HepG2 (cell line): ENCODE results near the gene B4GALT2. TPM values are rescaled to one million over a fixed set of nuclear protein-coding genes. Genes with fewer than 3 reads are reported as not detected.

Experiments used
- ATAC-seq: fragments of 200-7000 bp; cut with Tn5 transposase; 3 replicates; pipeline ENCODE4 v1.9.1; 2020; ENCODE audit warnings: mild to moderate bottlenecking, moderate library complexity
- BruUV-seq: library from RNA; stranded (reverse); fragments of 400-500 nt; replicated peaks from 2 replicates; lab custom pipeline; 2021; lab: Mats Ljungman, UMichigan
- CTCF ChIA-PET: fragments of 300-600 bp; formaldehyde crosslinking; extraction: SDS; loops from one replicate; lab custom pipeline; 2021; ENCODE audit warnings: low total read pairs, inconsistent platforms, low intra/inter-chr PET ratio; lab: Yijun Ruan, JAX
- POLR2A ChIA-PET: fragments of 350-600 bp; sonication (Branson Sonifier 250); formaldehyde crosslinking; loops from one replicate; lab custom pipeline; 2020; ENCODE audit warnings: antibody characterized with exemption, inconsistent platforms; lab: Yijun Ruan, JAX
- DNase-seq: peaks from one replicate; pipeline ENCODE4 v3.0.0-alpha.2; 2015; ENCODE audit warnings: low spot score
- FAIRE-seq: peaks from 3 replicates; lab custom pipeline; 2011; peaks lifted over from hg19 to GRCh38; lab: Jason Lieb, UNC
- H2AFZ ChIP-seq: one replicate; pipeline ENCODE4 v1.6.1; 2011; ENCODE audit warnings: low read length, inconsistent platforms
- H3K27ac ChIP-seq: fragments of 300-600 bp; 3 replicates; pipeline ENCODE4 v1.8.0; 2011; ENCODE audit warnings: mixed run types, mild to moderate bottlenecking, mixed read lengths, low read length, inconsistent platforms; ENCODE audit not compliant: insufficient read depth; ENCODE audit errors: extremely low read length
- H3K27me3 ChIP-seq, 2 experiments: fragments of 200-600 bp in 1 of 2; 2 replicates in 1 of 2; 3 replicates in 1 of 2; pipeline versions ENCODE4 v1.6.0 to v1.8.0; 2011; ENCODE audit warnings: low read length in 2 of 2, mild to moderate bottlenecking in 2 of 2, moderate library complexity in 2 of 2, inconsistent platforms in 1 of 2; ENCODE audit not compliant: insufficient read depth in 2 of 2, control insufficient read depth in 1 of 2
- H3K36me3 ChIP-seq, 2 experiments: fragments of 200-600 bp in 1 of 2; replicated peaks in 1 of 2; 2 replicates in 1 of 2; 3 replicates in 1 of 2; pipeline versions ENCODE4 v1.5.1 to v1.8.0; 2011; ENCODE audit warnings: low read length in 2 of 2, inconsistent platforms in 1 of 2; ENCODE audit not compliant: insufficient read depth in 2 of 2, control insufficient read depth in 1 of 2
- H3K4me1 ChIP-seq: 2 replicates; pipeline ENCODE4 v1.5.1; 2012; ENCODE audit warnings: low read length, inconsistent platforms; ENCODE audit not compliant: insufficient read depth
- H3K4me2 ChIP-seq: 2 replicates; pipeline ENCODE4 v1.6.0; 2011; ENCODE audit warnings: low read depth, low read length, inconsistent platforms
- H3K4me3 ChIP-seq, 3 experiments: fragments of 200-600 bp in 1 of 3; sonication (generic), shearing (Covaris generic) in 1 of 3; replicated peaks in 1 of 3; 2 replicates each; pipeline ENCODE4 v1.5.1; 2011 to 2016; ENCODE audit warnings: low read length in 3 of 3, inconsistent platforms in 2 of 3, low read depth in 2 of 3, mild to moderate bottlenecking in 2 of 3, control low read depth in 1 of 3, mixed read lengths in 1 of 3; ENCODE audit not compliant: insufficient read depth in 1 of 3
- H3K79me2 ChIP-seq: one replicate; pipeline ENCODE4 v1.6.1; 2011; ENCODE audit warnings: low read length, inconsistent platforms; ENCODE audit not compliant: insufficient read depth
- H3K9ac ChIP-seq: 2 replicates; pipeline ENCODE4 v1.6.0; 2011; ENCODE audit warnings: mild to moderate bottlenecking, low read depth, low read length, inconsistent platforms; ENCODE audit not compliant: insufficient read depth
- H3K9me3 ChIP-seq: 2 replicates; pipeline ENCODE4 v1.5.1; 2012; ENCODE audit warnings: mild to moderate bottlenecking, low read length
- H4K20me1 ChIP-seq: 2 replicates; pipeline ENCODE4 v1.6.0; 2011; ENCODE audit warnings: inconsistent platforms, mild to moderate bottlenecking, low read length, moderate library complexity; ENCODE audit not compliant: insufficient read depth
- ATF4 ChIP-seq, 2 experiments: fragments of 450-650 bp in 1 of 2; sonication (generic) in 1 of 2; formaldehyde crosslinking; IDR thresholded peaks; 2 replicates each; pipeline versions ENCODE4 v1.5.0 to v1.8.0; 2020 to 2022; ENCODE audit warnings: mild to moderate bottlenecking in 1 of 2, missing genetic modification reagents in 1 of 2
- ATF7 ChIP-seq, 2 experiments: fragments of 450-650 bp in 1 of 2; sonication (generic) in 1 of 2; formaldehyde crosslinking in 1 of 2; IDR thresholded peaks; 2 replicates each; pipeline versions ENCODE4 v1.4.0 to v1.6.1; 2016 to 2020; ENCODE audit warnings: antibody characterized with exemption in 1 of 2, mild to moderate bottlenecking in 1 of 2, missing genetic modification reagents in 1 of 2
- EZH2 ChIP-seq: conservative IDR thresholded peaks from 2 replicates; pipeline ENCODE4 v1.6.1; 2012; ENCODE audit warnings: mild to moderate bottlenecking, low read depth, low read length, moderate library complexity
- MLLT10 ChIP-seq: sonication (generic); formaldehyde crosslinking; IDR thresholded peaks from 2 replicates; pipeline ENCODE4 v1.4.0; 2020; ENCODE audit warnings: missing genetic modification reagents
- MTA3 ChIP-seq: sonication (generic); formaldehyde crosslinking; IDR thresholded peaks from 2 replicates; pipeline ENCODE4 v1.4.0; 2020; ENCODE audit warnings: missing genetic modification reagents
- NFAT5 ChIP-seq: sonication (generic); formaldehyde crosslinking; IDR thresholded peaks from 2 replicates; pipeline ENCODE4 v1.4.0; 2020; ENCODE audit warnings: missing genetic modification reagents
- RXRB ChIP-seq: IDR thresholded peaks from 2 replicates; pipeline ENCODE4 v1.6.1; 2016; ENCODE audit warnings: borderline replicate concordance, missing genetic modification reagents, missing compliant biosample characterization
- SIX1 ChIP-seq: sonication (generic); formaldehyde crosslinking; IDR thresholded peaks from 2 replicates; pipeline ENCODE4 v1.4.0; 2020; ENCODE audit warnings: missing genetic modification reagents, borderline replicate concordance
- SP1 ChIP-seq, 2 experiments: fragments of 450-650 bp in 1 of 2; sonication (generic) in 1 of 2; formaldehyde crosslinking in 1 of 2; IDR thresholded peaks; 2 replicates each; pipeline versions ENCODE4 v1.4.0 to v1.6.1; 2016 to 2020; ENCODE audit warnings: missing genetic modification reagents in 1 of 2
- SP2 ChIP-seq: sonication (generic); formaldehyde crosslinking; IDR thresholded peaks from 2 replicates; pipeline ENCODE4 v1.5.1; 2020; ENCODE audit warnings: mild to moderate bottlenecking, missing genetic modification reagents
- ZNF160 ChIP-seq: sonication (generic); formaldehyde crosslinking; IDR thresholded peaks from 2 replicates; pipeline ENCODE4 v1.8.0; 2022; ENCODE audit warnings: mild to moderate bottlenecking, inconsistent platforms, missing genetic modification reagents
- ZNF350 ChIP-seq: sonication (generic); formaldehyde crosslinking; IDR thresholded peaks from 2 replicates; pipeline ENCODE4 v1.4.0; 2020; ENCODE audit warnings: mild to moderate bottlenecking, low read depth, missing genetic modification reagents, borderline replicate concordance
- ZNF724P ChIP-seq: sonication (generic); formaldehyde crosslinking; IDR thresholded peaks from 2 replicates; pipeline ENCODE4 v1.8.0; 2022; ENCODE audit warnings: missing genetic modification reagents, borderline replicate concordance
- WGBS: methylation state at CpG from one replicate; pipeline ENCODE4 v1.1.6; 2017; ENCODE audit warnings: low lambda C conversion rate; 5-methylcytosine and 5-hydroxymethylcytosine counted together
- in situ Hi-C: cut with HindIII; loops from 2 replicates; pipeline ENCODE4 v1.10.0; 2017; ENCODE audit warnings: low pct_unique_long_range_greater_than_20kb; ENCODE audit not compliant: extremely low pct_ligation_motif_present
- intact Hi-C: fragments of 100-400 bp; cut with micrococcal nuclease; formaldehyde crosslinking; loops from one replicate; pipeline ENCODE4 v1.10.0; 2022; ENCODE audit not compliant: unreplicated experiment
- polyA plus RNA-seq, 8 experiments: library from polyadenylated mRNA; depleted of rRNA in 3 of 8; stranded (reverse) in 7 of 8; unstranded in 1 of 8; fragments of >200 nt; fragmentation: Illumina TruSeq in 4 of 8; extraction: Trizol in 4 of 8; gene quantifications; 2 replicates each; pipeline versions ENCODE4 v1.2.1 to v1.2.3, GENCODE V29; 2011 to 2016; ENCODE audit warnings: low read depth in 4 of 8, missing spikeins in 1 of 8, mixed read lengths in 1 of 8; ENCODE audit not compliant: insufficient read depth in 1 of 8
- total RNA-seq, 5 experiments: library from RNA; depleted of rRNA; stranded (reverse); fragments of >200 nt; fragmentation: Illumina TruSeq; extraction: Trizol; gene quantifications; 2 replicates each; pipeline ENCODE4 v1.2.3, GENCODE V29; 2016; ENCODE audit warnings: low read depth in 1 of 5
- TF ChIP-seq, protein P1 (sequence below): sonication (generic); formaldehyde crosslinking; IDR thresholded peaks from 2 replicates; pipeline ENCODE4 v1.4.0; 2020; ENCODE audit warnings: missing genetic modification reagents
- TF ChIP-seq, protein P2 (sequence below): sonication (generic); formaldehyde crosslinking; IDR thresholded peaks from 2 replicates; pipeline ENCODE4 v1.8.1; 2023; ENCODE audit warnings: missing genetic modification reagents, mild to moderate bottlenecking, borderline replicate concordance

The B4GALT2 gene
- total and polyA plus RNA-seq, 2 of the 13 experiments (the other 11 are each of a cell fraction or from before 2014, with no cell fraction given) = 41.9 to 78.0 TPM

DNA sequence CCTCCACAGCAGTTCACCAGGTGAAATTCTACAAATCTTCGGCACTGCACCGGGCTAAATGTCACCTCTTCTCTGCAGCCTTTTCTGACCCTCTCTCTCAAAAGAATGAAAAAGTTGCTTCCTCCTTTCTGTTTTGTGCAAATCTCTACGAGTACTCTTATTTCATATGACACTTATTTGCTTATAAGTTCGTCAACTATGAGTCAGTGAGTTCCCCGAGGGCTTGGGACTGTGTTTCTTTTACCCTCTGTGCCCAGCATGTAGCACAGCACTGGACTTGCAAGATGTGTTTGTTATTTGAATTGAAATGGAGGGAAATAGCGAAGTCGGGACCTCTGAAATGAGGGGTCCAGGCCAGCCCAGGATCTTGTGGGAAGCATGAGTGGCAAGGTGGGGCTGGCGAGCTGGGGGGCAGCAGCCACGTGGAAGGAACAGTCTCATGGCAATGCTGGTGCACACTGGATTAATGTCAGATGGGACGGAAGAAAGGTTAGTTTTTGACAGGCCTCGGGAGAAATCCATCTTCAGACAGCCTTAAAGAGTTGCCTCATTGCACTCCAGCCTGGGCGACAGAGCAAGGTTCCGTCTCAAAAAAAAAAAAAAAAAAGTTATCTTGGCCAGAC lies 46.0 kb downstream of the B4GALT2 start:
- Histone ChIP-seq H3K27ac (no peak overlapping the region), H4K20me1 (no peaks in the 10 kb centered on the region), H3K4me2 (no peak overlapping the region), H3K27me3 (no peaks in the 10 kb centered on the region), H3K36me3 (peaks cover 4 to 30% of the 10 kb centered on the region in 2 experiments; a peak in 3 of 5 replicates), H3K4me1 (peaks cover 11% of the 10 kb centered on the region), H3K4me3 (no peak overlapping the region), H2AFZ (no peak overlapping the region), H3K9ac (no peak overlapping the region), H3K79me2 (no peaks in the 10 kb centered on the region), H3K9me3 (no peaks in the 10 kb centered on the region)
- 95% methylated on average over 13 of the region's 13 CpGs for WGBS
- in situ Hi-C loops = no loop called here
- FAIRE-seq (no peak), ATAC-seq (no peak), DNase-seq (no peak)
- intact Hi-C loops = no loop called here
- CTCF ChIA-PET = no interaction called here
- no peak for TF ChIP-seq MLLT10 (CRISPR knock-in tag)
- no peak for TF ChIP-seq SP1 (IDR thresholded peaks at IDR 0.05)
- no peak for TF ChIP-seq SP1 (CRISPR knock-in tag; IDR thresholded peaks at IDR 0.05)
- TF ChIP-seq ZNF350 (CRISPR knock-in tag) = no peak
- TF ChIP-seq RXRB (CRISPR knock-in tag) = no peak
- TF ChIP-seq ATF7 (IDR thresholded peaks at IDR 0.05) = no peak
- TF ChIP-seq ATF7 (CRISPR knock-in tag; IDR thresholded peaks at IDR 0.05) = no peak
- TF ChIP-seq NFAT5 (CRISPR knock-in tag) = no peak
- TF ChIP-seq SIX1 (CRISPR knock-in tag) = no peak
- TF ChIP-seq EZH2 = no peak
- TF ChIP-seq ATF4 (CRISPR knock-in tag; IDR thresholded peaks at IDR 0.05) = no peak
- TF ChIP-seq, protein P1, sequence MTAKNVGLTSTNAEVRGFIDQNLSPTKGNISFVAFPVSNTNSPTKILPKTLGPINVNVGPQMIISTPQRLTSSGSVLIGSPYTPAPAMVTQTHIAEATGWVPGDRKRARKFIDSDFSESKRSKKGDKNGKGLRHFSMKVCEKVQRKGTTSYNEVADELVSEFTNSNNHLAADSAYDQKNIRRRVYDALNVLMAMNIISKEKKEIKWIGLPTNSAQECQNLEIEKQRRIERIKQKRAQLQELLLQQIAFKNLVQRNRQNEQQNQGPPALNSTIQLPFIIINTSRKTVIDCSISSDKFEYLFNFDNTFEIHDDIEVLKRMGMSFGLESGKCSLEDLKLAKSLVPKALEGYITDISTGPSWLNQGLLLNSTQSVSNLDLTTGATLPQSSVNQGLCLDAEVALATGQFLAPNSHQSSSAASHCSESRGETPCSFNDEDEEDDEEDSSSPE (CRISPR knock-in tag) = no peak
- no peak for TF ChIP-seq ZNF160 (CRISPR knock-in tag)
- TF ChIP-seq, protein P2, sequence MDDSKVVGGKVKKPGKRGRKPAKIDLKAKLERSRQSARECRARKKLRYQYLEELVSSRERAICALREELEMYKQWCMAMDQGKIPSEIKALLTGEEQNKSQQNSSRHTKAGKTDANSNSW (CRISPR knock-in tag) = no peak
- no peak for TF ChIP-seq ZNF724P (CRISPR knock-in tag)
- no peak for TF ChIP-seq SP2 (CRISPR knock-in tag)
- no peak for TF ChIP-seq MTA3 (CRISPR knock-in tag)
- POLR2A ChIA-PET = no interaction called here
- BruUV-seq = no TSS peak
